Common myeloid progenitor, CD34-positive (primary cell): ENCODE measurements around the gene NUDT12.

Source experiments
- CTCF ChIA-PET: fragments of 350-600 bp; sonication (Branson Sonifier 250); formaldehyde crosslinking; loops from one replicate; lab custom pipeline; 2021; ENCODE audit warnings: antibody characterized with exemption; lab: Charles Lee
- POLR2A ChIA-PET: fragments of 350-600 bp; sonication (Branson Sonifier 250); formaldehyde crosslinking; loops from one replicate; lab custom pipeline; 2021; ENCODE audit warnings: antibody characterized with exemption; lab: Charles Lee
- DNase-seq, 3 donors: peaks; one replicate each; pipeline versions ENCODE4 v3.0.0 to v3.0.0-alpha.2; 2013
- H3K27ac ChIP-seq, 2 experiments: 1 replicate in 1 of 2; 2 replicates in 1 of 2; pipeline ENCODE4 v1.7.0; 2013; ENCODE audit warnings: inconsistent platforms in 2 of 2, low read length in 2 of 2, mild to moderate bottlenecking in 2 of 2, low read depth in 1 of 2, moderate library complexity in 1 of 2; ENCODE audit not compliant: severe bottlenecking in 2 of 2, insufficient read depth in 1 of 2, poor library complexity in 1 of 2
- H3K27me3 ChIP-seq, 5 experiments: replicated peaks in 2 of 5; 1 replicate in 3 of 5; 2 replicates in 2 of 5; pipeline versions ENCODE4 v1.6.1 to v1.7.0; 2013; ENCODE audit warnings: low read length in 4 of 5, mild to moderate bottlenecking in 2 of 5, moderate library complexity in 2 of 5, inconsistent platforms in 1 of 5; ENCODE audit not compliant: insufficient read depth in 5 of 5, control insufficient read depth in 4 of 5
- H3K36me3 ChIP-seq, 4 experiments: 1 replicate in 2 of 4; 2 replicates in 2 of 4; pipeline versions ENCODE4 v1.6.1 to v1.7.0; 2013; ENCODE audit warnings: low read length in 3 of 4, control low read depth in 1 of 4, mild to moderate bottlenecking in 1 of 4; ENCODE audit not compliant: control insufficient read depth in 4 of 4, insufficient read depth in 4 of 4
- H3K4me1 ChIP-seq, 4 experiments: 1 replicate in 3 of 4; 2 replicates in 1 of 4; pipeline versions ENCODE4 v1.6.1 to v1.7.1; 2013; ENCODE audit warnings: low read length in 3 of 4, mild to moderate bottlenecking in 3 of 4, control low read depth in 1 of 4, inconsistent platforms in 1 of 4, moderate library complexity in 1 of 4; ENCODE audit not compliant: control insufficient read depth in 4 of 4, insufficient read depth in 4 of 4; ENCODE audit errors: control extremely low read depth in 1 of 4
- H3K4me3 ChIP-seq, 7 experiments: 1 replicate in 4 of 7; 2 replicates in 3 of 7; pipeline versions ENCODE4 v1.5.1 to v1.7.0; 2013; ENCODE audit warnings: mild to moderate bottlenecking in 7 of 7, low read length in 6 of 7, moderate library complexity in 6 of 7, inconsistent platforms in 2 of 7, low read depth in 2 of 7, control low read depth in 1 of 7; ENCODE audit not compliant: insufficient read depth in 4 of 7, control insufficient read depth in 1 of 7; ENCODE audit errors: extremely low read depth in 1 of 7
- H3K9me3 ChIP-seq, 5 experiments: 1 replicate in 4 of 5; 2 replicates in 1 of 5; pipeline versions ENCODE4 v1.6.1 to v1.7.1; 2013; ENCODE audit warnings: low read length in 4 of 5, mild to moderate bottlenecking in 2 of 5, inconsistent platforms in 1 of 5, low read depth in 1 of 5, moderate library complexity in 1 of 5; ENCODE audit not compliant: control insufficient read depth in 4 of 5, insufficient read depth in 2 of 5; ENCODE audit errors: control extremely low read depth in 1 of 5
- WGBS: methylation state at CpG from one replicate; pipeline ENCODE4 v1.1.5; 2013; ENCODE audit not compliant: insufficient coverage; 5-methylcytosine and 5-hydroxymethylcytosine counted together

Gene NUDT12

GRCh38 chr5:103542441-103542840, 20.1 kb downstream of the NUDT12 start:
- CTCF ChIA-PET: no interaction called here

GRCh38 chr5:103541569-103541968, 21.0 kb downstream of the NUDT12 start:
- H3K27me3 ChIP-seq: no peaks in the 10 kb centered on the region
- no peak for DNase-seq
- no CpG with 5 or more reads among the region's 3 CpGs for WGBS
- H3K27ac ChIP-seq: no peak overlapping the region
- ChIA-PET POLR2A (no interaction called here), CTCF (interaction anchor here (1.5 kb wide), 1 partner anchor 7 kb away, joined by 3 read pairs; no protein-coding TSS in a partner anchor)
- H3K4me1 ChIP-seq: peaks cover 0 to 17% (median 3%) of the 10 kb centered on the region in 4 experiments
- H3K9me3 ChIP-seq: no peaks in the 10 kb centered on the region
- H3K4me3 ChIP-seq: no peak overlapping the region
- H3K36me3 ChIP-seq: no peaks in the 10 kb centered on the region

More at GRCh38 chr5:103542441-103542840, 20.1 kb downstream of the NUDT12 start:
- Histone ChIP-seq H3K4me3 (no peak overlapping the region), H3K27me3 (no peaks in the 10 kb centered on the region), H3K9me3 (no peaks in the 10 kb centered on the region), H3K4me1 (peaks cover 0 to 17% (median 3%) of the 10 kb centered on the region in 4 experiments), H3K27ac (no peak overlapping the region), H3K36me3 (no peaks in the 10 kb centered on the region)
- POLR2A ChIA-PET: no interaction called here
- DNase-seq: no peak

GRCh38 chr5:103541114-103541513, 21.5 kb downstream of the NUDT12 start:
- POLR2A ChIA-PET: no interaction called here
- Histone ChIP-seq H3K9me3 (no peaks in the 10 kb centered on the region), H3K4me1 (peaks cover 0 to 17% (median 3%) of the 10 kb centered on the region in 4 experiments), H3K27ac (no peak overlapping the region), H3K27me3 (no peaks in the 10 kb centered on the region), H3K36me3 (no peaks in the 10 kb centered on the region), H3K4me3 (no peak overlapping the region)
- DNase-seq: no peak
- CTCF ChIA-PET: interaction anchor here (1.5 kb wide), 1 partner anchor 8 kb away, joined by 3 read pairs; no protein-coding TSS in a partner anchor
- no CpG with 5 or more reads among the region's 2 CpGs for WGBS

GRCh38 chr5:103539376-103540330, 22.9 kb downstream of the NUDT12 start:
- WGBS: 50% methylated on average over 2 of the region's 3 CpGs
- no peak overlapping the region for H3K4me3 ChIP-seq
- ChIA-PET POLR2A (no interaction called here), CTCF (interaction anchor here (1.5 to 1.8 kb wide), 2 partner anchors 9 to 20 kb away, joined by 3 to 4 read pairs; no protein-coding TSS in a partner anchor)
- H3K4me1 ChIP-seq: peaks cover 0 to 17% (median 3%) of the 10 kb centered on the region in 4 experiments
- H3K36me3 ChIP-seq: no peaks in the 10 kb centered on the region
- H3K9me3 ChIP-seq: no peaks in the 10 kb centered on the region
- H3K27ac ChIP-seq: peak overlapping the region; percentile 4 to 43
- peak; percentile 25 to 80 (median 63) for DNase-seq
- no peaks in the 10 kb centered on the region for H3K27me3 ChIP-seq

GRCh38 chr5:103532086-103532734, 30.4 kb downstream of the NUDT12 start:
- WGBS: 100% methylated on average over 1 of the region's 2 CpGs
- Histone ChIP-seq H3K36me3 (no peaks in the 10 kb centered on the region), H3K9me3 (no peaks in the 10 kb centered on the region), H3K27ac (no peak overlapping the region), H3K27me3 (no peaks in the 10 kb centered on the region), H3K4me3 (no peak overlapping the region), H3K4me1 (no peaks in the 10 kb centered on the region)
- ChIA-PET POLR2A (no interaction called here), CTCF (no interaction called here)
- DNase-seq: no peak

GRCh38 chr5:103526164-103526915, 36.2 kb downstream of the NUDT12 start:
- H3K27ac ChIP-seq: no peak overlapping the region
- WGBS: 98% methylated on average over 6 of the region's 6 CpGs
- no peaks in the 10 kb centered on the region for H3K27me3 ChIP-seq
- H3K4me3 ChIP-seq: no peak overlapping the region
- no peaks in the 10 kb centered on the region for H3K9me3 ChIP-seq
- no peaks in the 10 kb centered on the region for H3K4me1 ChIP-seq
- ChIA-PET CTCF (no interaction called here), POLR2A (no interaction called here)
- H3K36me3 ChIP-seq: no peaks in the 10 kb centered on the region
- DNase-seq: peak in 1 of 3 donors; percentile 22
